GM23248 (cell line): ENCODE results near the gene FKBP1A.

Source experiments
- EZH2 ChIP-seq: fragments of 200-600 bp; sonication (generic); IDR thresholded peaks from 2 replicates; pipeline ENCODE4 v1.6.1; 2018; ENCODE audit warnings: antibody characterized with exemption, mild to moderate bottlenecking; ENCODE audit not compliant: insufficient read depth, poor library complexity, severe bottlenecking
- EZH2phosphoT487 ChIP-seq: fragments of 200-600 bp; sonication (generic); IDR thresholded peaks from 2 replicates; pipeline ENCODE4 v1.6.1; 2018; ENCODE audit warnings: antibody characterized with exemption, moderate library complexity, mild to moderate bottlenecking, low read depth; ENCODE audit not compliant: insufficient read depth

DNA sequence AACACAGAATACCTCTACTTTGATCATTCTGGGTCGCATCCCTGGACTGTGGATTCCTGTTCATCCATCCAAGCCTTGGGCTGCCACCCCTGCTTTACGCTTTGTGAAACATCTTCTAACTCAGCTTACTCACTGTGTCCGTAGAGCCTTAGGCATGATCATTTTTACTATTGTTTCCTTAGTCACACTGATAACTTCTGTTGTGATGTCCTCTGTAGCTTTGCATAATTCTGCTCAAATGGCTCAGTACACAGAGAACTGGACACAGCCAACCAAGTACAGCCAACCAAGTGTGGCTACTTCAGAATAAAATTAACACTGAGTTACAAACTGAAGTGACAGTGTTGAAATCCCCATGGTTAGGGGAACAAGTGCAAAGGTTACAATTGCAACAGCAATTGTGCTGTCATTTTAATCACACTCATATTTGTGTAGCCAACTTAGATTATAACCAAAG, 8.6 kb upstream of the FKBP1A start:
- TF ChIP-seq EZH2 (no peak), EZH2phosphoT487 (no peak)
